ENCODE measurements around the gene CA7.

CA7 gene

GRCh38 chr16:66899310-66899944 lies 55.2 kb downstream of the CA7 start:
- DNase-seq: no peak

DNA sequence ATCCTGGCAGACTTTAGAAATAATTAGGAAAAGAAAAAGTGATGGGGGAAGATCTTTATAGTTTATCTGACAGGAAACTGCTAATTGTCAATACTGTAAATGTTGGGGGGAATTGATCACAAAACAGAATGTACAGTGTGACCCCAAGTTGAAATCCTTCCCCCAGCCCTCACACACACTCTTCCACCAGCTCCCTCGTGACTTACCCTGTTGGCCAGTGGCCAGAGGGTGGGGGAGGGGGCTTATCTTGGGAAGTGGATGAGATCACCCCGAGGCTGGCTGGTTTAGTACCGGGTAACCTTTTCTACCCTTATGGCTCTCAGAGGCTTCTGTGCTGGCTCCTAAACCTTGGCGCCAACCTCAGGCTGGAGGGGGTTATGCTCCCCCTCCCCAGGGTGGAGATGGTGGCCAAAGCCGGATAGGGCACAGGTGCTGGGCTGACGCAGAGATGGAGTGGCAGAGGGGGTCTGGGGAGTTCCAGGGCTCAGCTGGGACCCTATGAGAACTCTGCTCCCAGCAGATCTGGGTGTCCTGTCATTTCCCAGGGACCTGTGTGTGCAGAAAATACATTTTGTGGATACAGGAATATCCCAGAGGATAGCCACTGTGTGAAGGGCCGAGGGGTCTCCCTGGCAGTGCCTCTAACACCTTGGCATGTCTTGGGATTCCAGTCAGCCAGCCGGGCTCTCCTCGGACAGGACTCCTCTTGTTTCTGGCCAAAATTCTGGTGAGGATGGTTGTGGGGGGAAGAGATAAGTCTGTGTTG lies 55.9 kb downstream of the CA7 start:
- no peak for DNase-seq

DNA sequence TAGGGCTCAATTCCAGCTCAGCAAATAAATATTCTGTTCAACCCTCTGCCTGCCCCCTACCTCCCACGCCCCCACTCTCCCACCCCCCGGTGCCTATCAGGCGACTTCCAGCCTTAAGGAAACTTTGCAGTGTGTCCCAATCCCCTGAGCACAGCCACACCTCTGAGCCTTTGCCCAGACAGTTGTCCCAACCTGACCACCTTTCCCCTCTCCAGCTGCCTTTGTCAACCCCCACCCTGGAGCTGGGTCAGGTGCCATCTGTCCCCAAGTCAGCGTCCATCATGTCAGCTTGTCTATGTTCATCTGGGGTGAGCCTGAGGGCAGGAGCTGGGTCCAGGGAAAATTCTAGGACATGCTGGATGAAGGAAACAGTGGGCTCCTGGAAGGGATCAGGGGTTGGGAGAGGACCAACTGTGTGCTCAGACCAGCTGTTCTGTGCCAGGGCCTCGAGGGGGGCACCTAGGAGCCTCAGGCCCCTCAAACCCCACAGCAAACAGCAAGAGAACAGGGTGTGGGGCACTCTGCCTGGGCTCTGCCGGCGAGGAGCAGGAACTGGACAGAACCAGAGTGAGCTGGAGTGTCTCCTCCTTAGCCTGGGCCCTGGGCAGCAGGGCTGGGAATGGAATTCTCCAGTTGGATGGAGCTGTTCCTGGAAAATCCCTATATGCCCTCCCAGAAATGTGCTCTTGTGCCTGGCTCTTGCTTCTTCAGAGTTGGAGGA lies 56.7 kb downstream of the CA7 start:
- no peak for DNase-seq

- no peak for DNase-seq
These were observed 57.4 kb downstream of the CA7 start for GRCh38 chr16:66901626-66902025.

DNA sequence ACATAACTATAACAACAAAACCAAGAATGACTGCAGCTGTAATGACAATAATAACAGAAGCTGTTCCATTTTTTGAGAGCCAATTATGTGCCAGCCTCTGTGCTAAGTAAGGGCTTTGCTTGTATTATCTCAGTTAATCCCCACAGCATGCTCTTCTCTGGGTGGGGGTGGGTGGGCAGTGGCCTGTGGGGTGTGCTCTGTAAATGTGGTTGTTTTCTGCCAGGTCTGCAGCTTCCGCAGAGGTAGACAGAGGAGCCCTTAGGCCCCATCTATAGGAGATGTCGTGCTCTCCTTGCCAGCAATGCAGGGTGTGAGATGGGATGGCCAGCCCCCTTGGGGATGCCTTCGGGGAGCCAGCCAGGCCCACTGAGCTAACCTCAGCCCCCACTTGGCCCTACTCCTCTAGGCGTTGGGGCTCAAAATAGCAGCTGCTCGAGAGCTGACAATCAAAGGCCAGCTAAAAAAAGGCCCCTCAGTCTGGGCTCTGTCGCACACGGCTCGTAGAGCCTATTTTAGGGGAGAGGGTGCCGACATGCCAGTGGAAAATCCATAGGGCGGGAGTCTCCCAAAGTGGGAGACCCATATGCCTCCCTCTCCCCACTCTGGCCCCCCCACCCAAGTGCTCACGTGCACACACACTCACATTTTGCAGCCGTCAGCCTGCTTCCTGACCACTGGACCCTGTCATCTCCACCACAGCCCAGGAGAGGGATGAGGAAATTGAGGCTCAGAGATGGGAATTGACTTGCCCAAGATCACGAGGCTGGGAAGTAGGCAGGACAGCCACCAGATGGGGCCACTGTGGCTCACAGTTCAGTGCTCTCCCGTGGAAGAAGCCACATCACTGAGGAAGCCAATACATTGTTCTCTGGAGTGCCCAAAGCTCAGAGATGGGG lies 58.7 kb downstream of the CA7 start:
- no peak for DNase-seq

Measured in stimulated activated CD4-positive, alpha-beta T cell treated with anti-CD3 and anti-CD28 coated beads, Interleukin-2, amount 100 ng/mL, for 24 hours (primary cell).